ENCODE data around the gene IL6R. TPM values are rescaled to one million over a fixed set of nuclear protein-coding genes. Genes with fewer than 3 reads are reported as not detected.

Gene IL6R
- total RNA-seq, 1 donor from 2014 or later = 2.2 TPM

DNA sequence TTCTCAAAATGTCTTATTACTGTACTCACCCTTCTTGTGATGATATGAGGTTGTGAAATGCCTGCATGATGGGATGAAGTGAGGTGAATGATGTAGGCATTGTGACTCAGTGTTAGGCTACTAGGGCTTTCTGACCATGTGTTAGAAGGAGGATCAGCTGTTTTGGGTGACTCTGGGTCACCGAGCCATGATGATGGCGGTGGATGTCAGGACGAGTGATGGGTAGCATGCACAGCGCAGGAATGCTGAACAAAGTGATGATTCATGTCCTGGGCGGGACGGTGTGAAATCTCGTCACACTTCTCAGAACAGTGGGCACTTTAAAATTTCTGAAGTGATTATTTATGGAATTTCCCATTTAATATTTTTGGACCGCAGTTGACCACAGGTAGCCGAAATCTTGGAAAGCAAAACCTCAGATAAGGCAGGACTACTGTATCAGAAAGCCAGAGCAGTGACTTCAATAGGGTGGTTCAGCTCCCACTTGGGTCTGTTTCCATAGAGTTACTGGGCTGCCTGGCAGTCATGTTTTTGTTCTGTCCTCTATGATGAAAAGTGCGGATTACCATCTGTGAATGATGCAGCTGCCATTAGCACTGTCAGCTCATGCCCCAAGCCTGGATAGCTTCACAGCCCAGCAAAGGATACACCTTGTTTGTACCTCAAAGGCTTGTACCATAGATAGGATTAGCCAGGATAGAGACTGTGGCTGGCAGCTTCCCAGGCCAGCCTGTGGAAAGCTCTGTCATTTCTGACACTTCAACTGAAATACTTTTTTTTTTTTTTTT is 26.6 kb downstream of the IL6R start:
- H3K9me3 Mint-ChIP-seq (ENCODE audit: unreplicated experiment) = peaks cover 2% of the 10 kb centered on the region
- Histone ChIP-seq H3K9me3 (ENCODE audit: insufficient read depth, low read depth, low read length) (no peaks in the 10 kb centered on the region), H3K36me3 (ENCODE audit: insufficient read depth, low read length) (no peaks in the 10 kb centered on the region), H3K27me3 (ENCODE audit: insufficient read depth, low read length) (peaks cover 13% of the 10 kb centered on the region), H4K20me1 (ENCODE audit: insufficient read depth, low read length) (no peaks in the 10 kb centered on the region), H3K4me1 (ENCODE audit: insufficient read depth, low read length) (peaks cover 26% of the 10 kb centered on the region), H2AFZ (ENCODE audit: low read depth, low read length) (no peak overlapping the region), H3K79me2 (ENCODE audit: insufficient read depth, low read length) (no peaks in the 10 kb centered on the region), H3K9ac (ENCODE audit: low read length) (no peak overlapping the region), H3K4me2 (ENCODE audit: low read length) (peak overlapping the region; percentile 46), H3K27ac (ENCODE audit: low read depth, low read length) (peak overlapping the region; percentile 63), H3K4me3 (ENCODE audit: insufficient read depth, low read depth, low read length) (no peak overlapping the region)
- peaks cover 11% of the 10 kb centered on the region for H3K4me1 Mint-ChIP-seq (ENCODE audit: low read depth, unreplicated experiment)
- H3K4me3 Mint-ChIP-seq (ENCODE audit: unreplicated experiment) = no peak overlapping the region
- TF ChIP-seq EZH2 (IDR thresholded peaks at IDR 0.05; ENCODE audit: insufficient read depth, low read length) = no peak
- TF ChIP-seq, protein P1, sequence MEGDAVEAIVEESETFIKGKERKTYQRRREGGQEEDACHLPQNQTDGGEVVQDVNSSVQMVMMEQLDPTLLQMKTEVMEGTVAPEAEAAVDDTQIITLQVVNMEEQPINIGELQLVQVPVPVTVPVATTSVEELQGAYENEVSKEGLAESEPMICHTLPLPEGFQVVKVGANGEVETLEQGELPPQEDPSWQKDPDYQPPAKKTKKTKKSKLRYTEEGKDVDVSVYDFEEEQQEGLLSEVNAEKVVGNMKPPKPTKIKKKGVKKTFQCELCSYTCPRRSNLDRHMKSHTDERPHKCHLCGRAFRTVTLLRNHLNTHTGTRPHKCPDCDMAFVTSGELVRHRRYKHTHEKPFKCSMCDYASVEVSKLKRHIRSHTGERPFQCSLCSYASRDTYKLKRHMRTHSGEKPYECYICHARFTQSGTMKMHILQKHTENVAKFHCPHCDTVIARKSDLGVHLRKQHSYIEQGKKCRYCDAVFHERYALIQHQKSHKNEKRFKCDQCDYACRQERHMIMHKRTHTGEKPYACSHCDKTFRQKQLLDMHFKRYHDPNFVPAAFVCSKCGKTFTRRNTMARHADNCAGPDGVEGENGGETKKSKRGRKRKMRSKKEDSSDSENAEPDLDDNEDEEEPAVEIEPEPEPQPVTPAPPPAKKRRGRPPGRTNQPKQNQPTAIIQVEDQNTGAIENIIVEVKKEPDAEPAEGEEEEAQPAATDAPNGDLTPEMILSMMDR (IDR thresholded peaks at IDR 0.05; ENCODE audit: insufficient read depth, low read depth, low read length) = no peak
- H3K27ac Mint-ChIP-seq (ENCODE audit: unreplicated experiment) = peak overlapping the region; percentile 49
- H3K36me3 Mint-ChIP-seq (ENCODE audit: low read depth, unreplicated experiment) = peaks cover 3% of the 10 kb centered on the region
- DNase-seq (ENCODE audit: low read depth) (peak; percentile 99), FAIRE-seq (peak; percentile 99)
- peaks cover 10% of the 10 kb centered on the region for H3K27me3 Mint-ChIP-seq (ENCODE audit: low read depth, unreplicated experiment)

DNA sequence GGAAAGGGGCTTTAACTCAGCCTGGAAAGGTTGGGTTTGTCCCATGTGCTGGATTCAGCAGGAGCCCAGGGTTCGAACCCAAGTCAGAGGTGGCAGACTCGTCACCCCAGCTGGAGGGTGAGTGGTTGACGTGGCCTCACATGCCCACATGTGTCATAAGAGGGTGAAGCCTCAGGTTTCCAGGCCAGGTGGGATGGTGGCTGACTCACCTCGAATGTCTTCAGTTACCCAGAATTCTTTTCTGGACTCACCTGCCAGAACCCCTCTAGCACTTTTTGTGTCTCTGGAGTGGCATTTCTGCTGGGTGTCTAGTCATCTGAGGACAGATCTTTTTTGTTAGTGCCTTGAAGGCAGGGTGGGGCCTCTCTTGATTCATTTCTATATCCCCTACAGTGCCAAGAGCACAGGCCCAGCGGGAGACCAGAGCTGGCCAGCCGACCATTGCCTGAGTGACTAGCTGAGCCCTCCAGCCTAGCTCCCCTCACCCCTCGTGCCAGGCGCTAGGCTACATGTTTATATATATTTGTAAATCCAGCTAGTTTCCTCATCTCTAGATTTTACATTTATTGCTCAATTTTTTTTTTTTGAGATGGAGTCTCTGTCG is 28.1 kb downstream of the IL6R start:
- Histone ChIP-seq H3K4me2 (ENCODE audit: low read length) (no peak overlapping the region), H2AFZ (ENCODE audit: low read depth, low read length) (no peak overlapping the region), H3K27me3 (ENCODE audit: insufficient read depth, low read length) (peaks cover 13% of the 10 kb centered on the region), H3K4me1 (ENCODE audit: insufficient read depth, low read length) (peaks cover 26% of the 10 kb centered on the region), H3K27ac (ENCODE audit: low read depth, low read length) (no peak overlapping the region), H3K9me3 (ENCODE audit: insufficient read depth, low read depth, low read length) (no peaks in the 10 kb centered on the region), H3K4me3 (ENCODE audit: insufficient read depth, low read depth, low read length) (no peak overlapping the region), H3K36me3 (ENCODE audit: insufficient read depth, low read length) (no peaks in the 10 kb centered on the region), H3K9ac (ENCODE audit: low read length) (no peak overlapping the region), H3K79me2 (ENCODE audit: insufficient read depth, low read length) (no peaks in the 10 kb centered on the region), H4K20me1 (ENCODE audit: insufficient read depth, low read length) (no peaks in the 10 kb centered on the region)
- FAIRE-seq (no peak), DNase-seq (ENCODE audit: low read depth) (no peak)
- peaks cover 2% of the 10 kb centered on the region for H3K9me3 Mint-ChIP-seq (ENCODE audit: unreplicated experiment)
- no peak overlapping the region for H3K4me3 Mint-ChIP-seq (ENCODE audit: unreplicated experiment)
- H3K4me1 Mint-ChIP-seq (ENCODE audit: low read depth, unreplicated experiment) = peaks cover 11% of the 10 kb centered on the region
- no peak for TF ChIP-seq EZH2 (IDR thresholded peaks at IDR 0.05; ENCODE audit: insufficient read depth, low read length)
- TF ChIP-seq, protein P1 (IDR thresholded peaks at IDR 0.05; ENCODE audit: insufficient read depth, low read depth, low read length) = no peak
- H3K36me3 Mint-ChIP-seq (ENCODE audit: low read depth, unreplicated experiment) = peaks cover 3% of the 10 kb centered on the region
- H3K27ac Mint-ChIP-seq (ENCODE audit: unreplicated experiment) = no peak overlapping the region
- peaks cover 9% of the 10 kb centered on the region for H3K27me3 Mint-ChIP-seq (ENCODE audit: low read depth, unreplicated experiment)

Data from astrocyte (in vitro differentiated cells and primary cell).